SU-DHL-6 (cell line): ENCODE data around the gene GMDS.

Experiments
- H2AFZ ChIP-seq: fragments of 200-600 bp; sonication (generic); 2 replicates; pipeline ENCODE4 v1.6.1; 2014; ENCODE audit warnings: low read depth, mild to moderate bottlenecking, moderate library complexity, mixed read lengths, antibody characterized with exemption, low read length; ENCODE audit not compliant: severe bottlenecking
- H3F3A ChIP-seq: fragments of 200-600 bp; shearing (Covaris generic); 2 replicates; pipeline ENCODE4 v1.6.0; 2016; ENCODE audit warnings: antibody characterized with exemption, mild to moderate bottlenecking; ENCODE audit not compliant: insufficient read depth
- H3K27ac ChIP-seq: fragments of 200-600 bp; sonication (generic); 2 replicates; pipeline ENCODE4 v1.5.1; 2016; ENCODE audit warnings: low read depth, mild to moderate bottlenecking, low read length, moderate library complexity, mixed read lengths
- H3K27me3 ChIP-seq: fragments of 200-600 bp; sonication (generic), shearing (Covaris generic); 2 replicates; pipeline ENCODE4 v1.6.0; 2014; ENCODE audit warnings: mild to moderate bottlenecking, low read length
- H3K36me3 ChIP-seq: fragments of 200-600 bp; sonication (generic); 2 replicates; pipeline ENCODE4 v1.6.1; 2014; ENCODE audit warnings: mild to moderate bottlenecking, low read length, mixed read lengths
- H3K4me2 ChIP-seq: fragments of 300-600, 200-600 bp; shearing (Covaris generic), sonication (generic); 2 replicates; pipeline ENCODE4 v1.6.0; 2014; ENCODE audit warnings: low read length, low read depth, mild to moderate bottlenecking; ENCODE audit not compliant: poor library complexity, severe bottlenecking
- H3K4me3 ChIP-seq: fragments of 200-600 bp; sonication (generic); 2 replicates; pipeline ENCODE4 v1.5.1; 2014; ENCODE audit warnings: antibody characterized with exemption, low read length, mild to moderate bottlenecking, mixed read lengths; ENCODE audit not compliant: insufficient read depth, poor library complexity, severe bottlenecking
- H3K79me2 ChIP-seq: fragments of 200-600 bp; sonication (generic); 2 replicates; pipeline ENCODE4 v1.6.1; 2014; ENCODE audit warnings: mild to moderate bottlenecking, low read length, moderate library complexity; ENCODE audit not compliant: insufficient read depth
- H3K9ac ChIP-seq: fragments of 200-600 bp; sonication (generic); 2 replicates; pipeline ENCODE4 v1.7.0; 2014; ENCODE audit warnings: mild to moderate bottlenecking, low read length
- H3K9me2 ChIP-seq: fragments of 200-600 bp; sonication (generic); replicated peaks from 2 replicates; pipeline ENCODE4 v1.6.1; 2014; ENCODE audit warnings: low read length; ENCODE audit not compliant: insufficient read depth
- H3K9me3 ChIP-seq: fragments of 200-600 bp; sonication (generic); 2 replicates; pipeline ENCODE4 v1.6.1; 2014; ENCODE audit warnings: low read length, mixed read lengths; ENCODE audit not compliant: insufficient read depth
- H4K20me1 ChIP-seq: fragments of 200-600 bp; sonication (generic); 2 replicates; pipeline ENCODE4 v1.6.1; 2014; ENCODE audit warnings: low read depth, mild to moderate bottlenecking, antibody characterized with exemption, low read length, moderate library complexity, mixed read lengths
- EZH2phosphoT487 ChIP-seq: fragments of 200-600 bp; sonication (generic), shearing (Covaris generic); conservative IDR thresholded peaks from 2 replicates; pipeline ENCODE4 v1.6.1; 2018; ENCODE audit warnings: mild to moderate bottlenecking, antibody characterized with exemption, low read length, moderate library complexity, mixed read lengths
- TF ChIP-seq, protein P1 (sequence below): fragments of 200-600 bp; sonication (generic); IDR thresholded peaks from one replicate; pipeline ENCODE4 v1.5.1; 2017; ENCODE audit warnings: antibody characterized with exemption, mild to moderate bottlenecking, low read length, moderate library complexity; ENCODE audit not compliant: insufficient read depth, poor library complexity, severe bottlenecking

The GMDS gene

DNA sequence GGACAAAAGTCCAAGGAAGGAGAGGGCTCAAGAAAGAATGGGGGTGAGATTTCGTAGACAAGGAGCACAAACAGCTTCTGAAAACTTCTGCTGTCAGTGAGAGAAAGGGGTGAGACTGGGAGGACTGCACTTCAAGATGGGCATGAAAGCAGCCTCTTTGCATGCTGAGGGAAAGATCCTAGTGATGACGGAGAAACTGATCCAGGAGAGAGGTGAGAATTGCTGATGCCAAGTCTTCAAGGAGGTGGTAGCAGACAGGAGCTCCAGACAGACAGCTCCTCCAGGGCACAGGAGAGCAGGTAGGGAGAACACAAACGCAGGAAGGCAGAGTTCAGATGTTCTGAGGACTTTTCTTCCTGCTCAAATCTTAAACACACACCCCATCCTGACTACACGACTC lies 303.9 kb downstream of the GMDS start:
- Histone ChIP-seq H3K27me3 (no peaks in the 10 kb centered on the region), H3K9ac (peak overlapping the region; percentile 4; the same call in 1 of the 2 replicates), H3K36me3 (no peaks in the 10 kb centered on the region), H3K9me3 (no peaks in the 10 kb centered on the region), H4K20me1 (no peaks in the 10 kb centered on the region), H3K9me2 (no peaks in the 10 kb centered on the region), H3K27ac (peak overlapping the region; percentile 26), H3F3A (no peaks in the 10 kb centered on the region), H3K79me2 (no peaks in the 10 kb centered on the region), H3K4me2 (peak overlapping the region; percentile 35), H3K4me3 (no peak overlapping the region), H2AFZ (no peak overlapping the region)
- TF ChIP-seq, protein P1, sequence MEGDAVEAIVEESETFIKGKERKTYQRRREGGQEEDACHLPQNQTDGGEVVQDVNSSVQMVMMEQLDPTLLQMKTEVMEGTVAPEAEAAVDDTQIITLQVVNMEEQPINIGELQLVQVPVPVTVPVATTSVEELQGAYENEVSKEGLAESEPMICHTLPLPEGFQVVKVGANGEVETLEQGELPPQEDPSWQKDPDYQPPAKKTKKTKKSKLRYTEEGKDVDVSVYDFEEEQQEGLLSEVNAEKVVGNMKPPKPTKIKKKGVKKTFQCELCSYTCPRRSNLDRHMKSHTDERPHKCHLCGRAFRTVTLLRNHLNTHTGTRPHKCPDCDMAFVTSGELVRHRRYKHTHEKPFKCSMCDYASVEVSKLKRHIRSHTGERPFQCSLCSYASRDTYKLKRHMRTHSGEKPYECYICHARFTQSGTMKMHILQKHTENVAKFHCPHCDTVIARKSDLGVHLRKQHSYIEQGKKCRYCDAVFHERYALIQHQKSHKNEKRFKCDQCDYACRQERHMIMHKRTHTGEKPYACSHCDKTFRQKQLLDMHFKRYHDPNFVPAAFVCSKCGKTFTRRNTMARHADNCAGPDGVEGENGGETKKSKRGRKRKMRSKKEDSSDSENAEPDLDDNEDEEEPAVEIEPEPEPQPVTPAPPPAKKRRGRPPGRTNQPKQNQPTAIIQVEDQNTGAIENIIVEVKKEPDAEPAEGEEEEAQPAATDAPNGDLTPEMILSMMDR: no peak
- TF ChIP-seq EZH2phosphoT487: no peak

DNA sequence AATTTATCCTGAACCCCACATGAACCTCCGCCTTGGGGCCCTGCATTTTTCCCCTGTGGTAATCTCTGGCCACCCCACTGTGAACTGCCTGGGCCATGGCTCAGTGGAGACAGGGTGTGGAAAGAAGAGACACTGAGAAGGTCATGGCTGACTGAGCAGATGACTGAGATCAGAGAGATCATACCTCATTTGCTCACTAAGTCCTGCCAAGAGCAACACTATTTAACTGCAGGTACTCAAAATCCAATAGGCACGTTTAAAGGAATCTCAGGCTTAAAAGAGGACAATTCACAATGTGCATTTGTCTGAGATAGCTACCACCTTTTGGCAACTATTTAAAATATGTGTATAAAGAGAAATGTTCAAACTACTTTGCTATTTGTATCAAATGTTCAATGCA lies 305.0 kb downstream of the GMDS start:
- TF ChIP-seq, protein P1: no peak
- TF ChIP-seq EZH2phosphoT487: no peak
- peak overlapping the region; percentile 35 for H3K4me2 ChIP-seq
- H3K9ac ChIP-seq: peak overlapping the region; percentile 4; the same call in 1 of the 2 replicates
- no peak overlapping the region for H2AFZ ChIP-seq
- no peaks in the 10 kb centered on the region for H3K9me3 ChIP-seq
- H3F3A ChIP-seq: no peaks in the 10 kb centered on the region
- H3K27me3 ChIP-seq: no peaks in the 10 kb centered on the region
- no peaks in the 10 kb centered on the region for H3K36me3 ChIP-seq
- no peaks in the 10 kb centered on the region for H4K20me1 ChIP-seq
- H3K9me2 ChIP-seq: no peaks in the 10 kb centered on the region
- no peak overlapping the region for H3K4me3 ChIP-seq
- H3K79me2 ChIP-seq: no peaks in the 10 kb centered on the region
- peak overlapping the region; percentile 26 for H3K27ac ChIP-seq

DNA sequence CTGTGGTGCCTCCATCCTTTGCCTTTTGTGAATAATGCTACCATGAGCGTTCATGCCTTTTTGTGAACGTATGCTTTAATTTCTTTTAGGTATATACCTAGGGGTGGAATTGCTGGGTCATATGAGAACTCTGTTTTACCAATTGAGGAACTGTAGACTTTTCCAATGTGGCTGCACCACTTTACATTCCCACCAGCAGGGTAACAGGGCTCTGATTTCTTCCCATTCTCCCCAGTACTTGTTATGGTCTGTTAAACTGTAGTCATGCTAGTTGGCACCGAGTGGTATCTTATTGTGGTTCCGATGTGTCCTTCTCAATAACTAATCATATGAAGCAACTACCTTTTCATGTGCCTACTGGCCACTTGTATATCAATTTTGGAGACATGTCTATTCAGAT lies 312.1 kb downstream of the GMDS start:
- Histone ChIP-seq H3F3A (no peaks in the 10 kb centered on the region), H3K27ac (no peak overlapping the region), H3K79me2 (no peaks in the 10 kb centered on the region), H3K9me2 (no peaks in the 10 kb centered on the region), H3K9me3 (peaks cover 5% of the 10 kb centered on the region; the same call in 1 of the 2 replicates), H3K4me2 (no peak overlapping the region), H2AFZ (no peak overlapping the region), H3K4me3 (no peak overlapping the region), H3K9ac (no peak overlapping the region), H4K20me1 (no peaks in the 10 kb centered on the region), H3K27me3 (no peaks in the 10 kb centered on the region), H3K36me3 (no peaks in the 10 kb centered on the region)
- TF ChIP-seq EZH2phosphoT487: no peak
- TF ChIP-seq, protein P1: no peak
